Germinal center (tissue), 1 donor: Measurements from ENCODE around the gene MLH3.

Experiments used
- DNase-seq: peaks from one replicate; pipeline ENCODE4 v3.0.0; 2012; ENCODE audit warnings: mixed read lengths, low spot score

The MLH3 gene

DNA sequence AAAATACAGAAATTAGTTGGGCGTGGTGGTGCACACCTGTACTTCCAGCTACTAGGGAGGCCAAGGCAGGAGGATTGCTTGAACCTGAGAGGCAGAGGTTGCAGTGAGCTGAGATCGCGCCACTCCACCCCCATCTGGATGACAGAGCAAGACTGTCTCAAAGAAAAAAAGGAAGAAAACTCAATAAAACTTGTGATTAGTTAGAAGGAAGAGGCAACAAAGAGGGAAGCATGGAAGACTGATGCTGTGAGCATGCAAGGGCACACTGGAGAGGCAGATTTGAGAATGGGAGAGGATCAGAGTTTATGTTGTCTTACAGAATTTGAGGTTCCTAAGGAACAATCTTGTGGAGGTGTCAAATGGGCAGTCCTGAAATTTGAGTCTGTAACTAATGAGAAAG is 15.4 kb upstream of the MLH3 start:
- no peak for DNase-seq

DNA sequence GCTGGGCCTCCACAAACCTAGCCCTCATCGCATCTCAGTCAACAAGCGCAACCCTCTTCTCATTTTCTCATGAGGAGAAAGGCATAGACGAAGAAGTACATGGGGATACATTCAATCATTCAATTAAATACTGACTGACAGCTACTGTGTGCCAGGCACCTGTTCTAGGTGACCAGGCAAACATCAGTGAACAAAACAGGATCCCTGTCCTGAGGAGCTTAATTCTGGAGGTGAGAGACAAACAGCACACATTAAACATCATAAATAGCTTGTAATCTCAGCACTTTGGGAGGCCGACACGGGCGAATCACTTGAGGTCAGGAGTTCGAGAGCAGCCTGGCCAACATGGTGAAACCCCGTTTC is 12.9 kb upstream of the MLH3 start:
- no peak for DNase-seq

DNA sequence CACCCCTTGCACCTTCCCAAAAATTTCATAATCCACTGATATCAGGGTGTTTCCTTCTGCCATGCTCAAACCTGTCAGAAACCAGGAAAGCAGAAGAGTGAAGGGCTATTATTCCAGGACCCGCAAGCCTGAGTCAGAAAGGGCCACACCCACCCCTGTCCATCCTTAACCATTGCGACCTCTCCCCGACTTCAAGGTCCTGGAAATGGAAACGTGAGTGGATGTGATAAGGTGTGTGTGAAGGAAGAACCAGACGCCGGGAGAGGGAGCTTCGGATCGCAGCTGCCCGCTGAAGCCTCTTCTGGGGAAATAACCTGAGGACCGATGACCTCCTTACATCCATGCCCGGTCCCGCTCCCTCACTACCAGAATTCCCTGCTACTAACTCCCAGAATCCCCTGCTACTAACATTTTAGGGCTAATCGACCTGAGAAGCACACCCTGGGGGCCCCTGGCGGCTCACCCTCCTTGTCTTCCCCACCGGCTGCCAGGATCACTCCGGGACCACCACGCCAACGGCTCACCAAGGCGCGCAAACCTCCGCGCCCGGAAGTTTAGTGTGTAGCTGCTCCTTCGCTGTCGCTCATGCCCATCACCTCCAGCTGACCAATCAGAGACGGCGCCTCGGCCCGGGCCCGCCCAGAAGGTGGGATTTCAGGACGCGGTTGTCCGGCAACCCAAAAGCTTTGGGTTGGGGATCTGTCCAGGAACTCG is 12.4 kb upstream of the MLH3 start, which contains the start of gene ACYP1:
ACYP1 (minus strand) TSS at position 534 of the 714 bp plus-strand sequence; CDS start at position 63, 471 bp downstream.
- peak; percentile 94 for DNase-seq

DNA sequence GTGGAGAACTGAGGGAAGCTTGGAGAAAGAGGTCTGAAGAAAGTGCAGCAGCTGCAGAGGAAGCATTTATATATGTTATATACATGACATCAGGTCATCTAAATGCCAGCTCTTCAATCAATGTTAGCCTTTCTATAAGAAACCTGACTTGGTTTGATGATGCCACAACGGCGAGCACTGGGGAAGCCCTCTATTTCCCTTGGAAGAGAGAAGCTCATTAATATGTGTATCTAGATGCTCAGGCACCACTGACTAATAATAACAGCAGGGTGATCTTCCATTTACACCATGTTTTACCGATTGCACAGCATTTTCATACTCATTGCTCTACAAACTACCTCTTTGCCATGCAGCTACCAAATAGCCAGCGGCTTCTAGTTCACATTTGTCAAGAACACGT is 11.7 kb upstream of the MLH3 start:
- DNase-seq = no peak

DNA sequence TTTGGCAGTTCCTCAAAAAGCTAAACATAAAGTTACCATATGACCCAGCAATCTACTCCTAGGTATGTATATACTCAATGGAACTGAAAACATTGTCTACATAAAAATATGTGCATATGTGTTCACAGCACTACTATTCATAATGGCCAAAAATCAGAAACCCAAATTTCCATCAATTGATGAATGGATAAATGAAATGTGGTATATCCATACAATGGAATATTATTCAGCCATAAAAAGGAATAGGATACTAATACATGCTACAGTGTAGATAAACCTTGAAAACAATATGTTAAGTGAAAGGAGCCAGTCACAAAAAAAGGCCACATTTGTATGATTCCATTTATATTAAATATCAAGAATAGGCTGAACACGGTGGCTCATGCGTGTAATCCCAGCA is 9.2 kb upstream of the MLH3 start:
- DNase-seq = no peak

DNA sequence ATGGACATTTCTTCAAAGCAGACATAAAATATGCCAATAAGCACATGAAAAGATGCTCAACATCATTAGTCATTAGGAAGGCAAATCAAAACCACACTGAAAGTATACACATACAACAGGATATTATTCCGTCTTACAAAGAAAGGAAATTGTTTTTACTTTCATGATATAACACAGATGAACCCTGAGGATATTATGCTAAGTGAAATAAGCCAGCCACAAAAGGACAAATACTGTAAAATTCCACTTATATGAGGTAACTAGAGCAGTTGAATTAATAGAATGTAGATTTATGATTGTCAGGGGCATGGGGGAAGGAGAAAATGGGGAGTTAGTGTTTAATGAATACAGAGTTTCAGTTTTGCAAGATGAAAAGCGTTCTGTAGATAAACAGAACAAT is 8.4 kb upstream of the MLH3 start:
- DNase-seq = no peak

DNA sequence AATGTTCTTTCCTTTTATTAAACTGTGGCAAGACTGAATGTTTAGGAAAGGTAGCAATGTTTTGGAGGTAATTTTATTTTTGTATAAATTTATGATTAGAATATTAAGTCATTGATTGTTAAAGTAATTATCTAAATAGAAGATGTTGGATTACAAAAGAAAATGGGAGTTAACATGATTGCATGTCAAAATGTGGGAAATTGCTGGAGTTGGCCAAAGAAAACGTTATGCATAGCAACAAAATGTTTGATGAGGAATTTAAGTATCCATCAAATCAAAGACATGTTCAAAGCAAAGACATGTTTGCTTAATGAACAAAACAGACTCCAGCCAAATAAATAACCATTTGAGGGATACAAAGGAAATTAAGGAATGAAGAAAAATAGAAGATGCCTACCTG is 3.2 kb upstream of the MLH3 start:
- DNase-seq = no peak

DNA sequence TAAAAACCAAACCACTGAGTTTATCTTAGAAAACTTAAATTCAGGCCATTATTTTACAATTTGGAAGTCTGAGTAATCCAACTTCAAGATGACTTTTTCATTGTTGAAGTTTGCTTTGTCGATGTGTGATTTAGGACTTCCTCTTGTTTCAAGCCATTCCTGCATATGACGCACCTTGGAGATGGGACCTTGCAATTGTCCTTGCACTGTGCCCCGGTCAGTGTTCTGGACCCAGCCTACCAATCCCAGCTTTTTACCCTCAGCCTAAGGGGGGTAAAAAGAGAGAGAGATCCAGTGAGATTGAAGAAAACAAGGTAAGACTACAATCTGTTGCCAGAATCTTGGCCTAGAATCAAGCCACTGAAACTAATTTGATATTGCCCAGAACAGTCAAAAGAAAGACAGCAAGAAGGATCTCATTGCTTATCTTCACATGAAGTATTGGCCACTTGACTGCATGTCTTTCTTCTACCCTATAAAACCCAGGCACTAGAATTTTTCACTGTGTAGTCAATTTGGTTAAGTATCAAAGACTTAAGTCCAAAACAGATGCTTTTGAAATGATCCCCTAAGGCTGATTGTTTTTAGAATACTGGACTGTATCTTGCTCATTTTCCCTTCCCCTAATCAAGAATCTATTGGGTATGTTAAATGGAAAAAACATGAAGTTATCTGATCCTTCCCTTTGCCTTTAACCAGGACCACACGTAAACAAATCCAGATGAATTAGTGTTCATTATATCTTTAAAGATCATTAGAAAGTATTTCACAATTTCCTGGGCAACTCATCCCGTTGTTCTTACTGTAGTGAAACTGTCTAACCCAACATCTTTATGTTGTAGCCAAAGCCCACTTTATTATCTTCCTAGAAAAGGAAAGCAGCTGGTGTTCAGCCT is 2.4 kb upstream of the MLH3 start:
- DNase-seq = no peak

DNA sequence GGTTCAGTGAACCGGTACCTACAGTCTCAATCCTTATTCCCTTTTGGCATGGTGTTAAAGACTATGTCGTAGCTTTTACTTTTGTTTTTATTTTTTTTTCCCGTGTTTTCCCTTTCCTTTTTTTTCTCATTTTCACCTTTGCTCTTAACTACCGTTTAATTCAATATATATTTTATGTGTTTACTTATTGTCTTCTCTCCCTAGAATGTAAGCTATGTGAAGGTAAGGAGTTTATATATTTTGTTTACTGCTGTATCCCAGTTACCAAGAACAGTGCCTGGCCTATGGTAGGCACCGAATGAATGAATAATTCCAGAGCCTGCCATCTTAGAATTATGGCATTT is 261 bp upstream of the MLH3 start:
- no peak for DNase-seq

DNA sequence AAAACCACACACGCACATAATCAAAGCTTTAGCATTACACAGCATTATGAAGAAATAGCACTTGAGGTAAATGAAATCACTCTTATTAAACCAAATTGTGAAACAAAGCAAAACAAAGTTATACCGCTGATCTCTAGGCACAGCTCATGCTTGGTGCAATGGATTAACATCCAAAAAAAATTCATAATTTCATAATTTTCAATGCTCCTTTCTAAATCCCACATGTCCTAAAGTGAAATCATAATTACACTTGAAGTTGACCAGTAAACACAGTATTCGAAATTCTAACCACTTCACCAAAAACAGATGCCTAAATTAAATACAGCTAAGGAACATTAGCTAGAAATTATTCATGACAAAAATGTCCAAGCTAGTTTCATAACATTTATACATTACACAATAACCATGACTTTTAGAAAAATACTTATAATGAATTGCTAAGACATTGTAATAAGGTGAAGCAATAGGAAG is 1.5 kb downstream of the MLH3 start:
- no peak for DNase-seq

DNA sequence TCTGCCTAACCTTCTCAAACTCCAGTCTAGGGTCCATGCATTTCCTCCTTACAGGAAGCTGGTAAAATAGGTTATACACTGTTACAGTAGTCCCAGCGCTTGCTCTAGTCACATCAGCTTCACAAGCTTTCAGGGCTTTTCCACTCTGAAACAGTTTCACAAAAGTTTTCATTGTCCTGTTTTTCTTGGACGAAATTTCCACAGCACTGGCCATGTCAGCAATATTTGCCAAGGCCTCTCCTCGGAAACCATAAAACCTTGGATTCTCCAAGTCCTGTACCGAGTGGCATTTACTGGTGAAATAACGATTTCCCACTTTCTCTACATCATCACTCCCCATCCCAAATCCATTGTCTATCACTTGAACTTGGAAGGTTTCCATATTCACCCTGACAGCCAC is 2.1 kb downstream of the MLH3 start:
- no peak for DNase-seq

DNA sequence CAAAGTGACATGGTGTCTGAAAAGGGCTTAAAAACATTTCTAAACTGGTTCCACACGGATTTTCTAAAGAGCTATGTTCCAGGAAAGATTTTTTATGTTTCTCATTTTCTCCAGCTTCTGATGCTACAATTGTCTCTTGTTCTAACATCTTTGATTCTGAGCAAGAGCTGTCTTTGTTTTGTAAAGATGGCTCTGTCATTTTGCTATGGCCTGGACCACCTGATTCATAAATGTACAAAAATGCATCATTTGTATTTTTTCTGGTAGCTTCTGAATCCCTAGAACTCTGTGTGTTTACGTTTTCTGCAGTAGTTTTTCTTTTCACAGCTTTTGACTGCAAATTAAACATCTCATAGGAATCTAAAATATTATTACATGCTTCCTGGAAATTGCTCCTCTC is 3.2 kb downstream of the MLH3 start:
- no peak for DNase-seq

DNA sequence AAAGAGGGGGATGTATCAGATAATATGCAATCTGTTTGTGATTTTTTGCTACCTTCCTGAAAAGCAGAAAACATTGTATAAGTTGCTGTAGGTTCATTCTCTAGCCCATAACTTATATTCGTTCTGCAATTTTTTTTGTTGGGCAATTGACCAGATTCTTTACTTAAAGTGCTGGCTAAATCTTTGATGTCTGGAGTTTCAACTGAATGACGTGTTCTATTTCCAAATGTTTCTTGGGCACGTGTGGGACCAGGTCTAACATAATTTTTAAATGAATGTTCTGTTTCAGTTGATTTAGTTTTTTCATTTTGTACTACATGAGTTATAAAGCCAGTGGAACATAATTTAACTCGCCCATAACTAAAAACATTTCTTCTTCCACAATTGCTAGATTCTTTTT is 3.8 kb downstream of the MLH3 start:
- no peak for DNase-seq

DNA sequence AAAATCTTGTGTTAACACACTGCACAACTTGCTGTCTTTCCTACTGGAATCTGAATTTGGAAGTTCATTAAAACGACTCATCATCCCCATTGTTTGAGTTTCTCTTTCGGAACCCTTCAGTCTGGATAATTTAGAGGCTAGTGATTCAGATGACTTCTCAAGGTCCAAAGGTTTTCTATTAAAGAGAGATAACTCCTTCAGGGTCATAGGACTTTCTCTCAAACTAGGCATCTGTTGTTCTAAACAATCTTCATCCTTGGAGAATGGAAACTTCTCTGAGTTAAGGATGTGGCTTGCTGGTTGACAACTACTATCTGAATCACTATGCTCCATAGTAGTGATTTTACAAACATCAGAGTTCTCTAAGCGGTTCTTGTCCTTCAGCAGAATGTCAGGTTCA is 4.4 kb downstream of the MLH3 start:
- DNase-seq = no peak

DNA sequence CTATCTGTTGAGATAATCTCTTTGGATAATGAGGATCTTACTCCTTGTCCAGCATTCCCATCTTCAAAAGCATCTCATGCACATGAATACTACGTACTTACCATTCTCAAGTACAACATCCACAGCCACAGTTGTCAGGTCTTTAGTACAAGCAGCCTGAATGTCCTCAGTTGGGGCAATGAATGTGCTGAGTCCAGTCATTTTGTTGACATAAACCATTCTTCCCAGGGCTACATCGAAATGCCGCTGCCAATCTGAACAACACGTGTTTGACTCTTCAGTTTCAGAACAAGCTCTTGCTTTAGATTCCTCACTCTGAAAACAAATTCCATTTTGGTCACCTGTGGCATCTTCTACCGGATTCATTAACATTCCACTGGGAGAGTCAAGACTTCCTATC is 5.0 kb downstream of the MLH3 start:
- DNase-seq = no peak

DNA sequence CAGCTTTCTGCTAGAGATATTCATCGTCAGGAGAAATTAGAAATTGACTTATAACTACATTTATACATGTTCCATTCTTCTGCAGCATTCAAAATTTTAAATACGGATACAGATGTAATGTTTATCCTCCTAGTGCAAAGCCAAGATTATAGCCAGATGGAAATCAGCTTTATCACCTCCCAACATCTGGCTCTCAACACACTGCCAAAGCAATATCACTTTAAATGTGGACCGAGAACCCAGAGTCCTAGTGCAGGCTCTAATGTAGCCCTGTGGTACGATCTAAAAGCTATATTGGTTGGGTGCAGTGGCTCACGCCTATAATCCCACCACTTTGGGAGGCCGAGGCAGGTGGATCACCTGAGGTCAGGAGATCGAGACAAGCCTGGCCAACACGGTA is 6.5 kb downstream of the MLH3 start:
- no peak for DNase-seq

DNA sequence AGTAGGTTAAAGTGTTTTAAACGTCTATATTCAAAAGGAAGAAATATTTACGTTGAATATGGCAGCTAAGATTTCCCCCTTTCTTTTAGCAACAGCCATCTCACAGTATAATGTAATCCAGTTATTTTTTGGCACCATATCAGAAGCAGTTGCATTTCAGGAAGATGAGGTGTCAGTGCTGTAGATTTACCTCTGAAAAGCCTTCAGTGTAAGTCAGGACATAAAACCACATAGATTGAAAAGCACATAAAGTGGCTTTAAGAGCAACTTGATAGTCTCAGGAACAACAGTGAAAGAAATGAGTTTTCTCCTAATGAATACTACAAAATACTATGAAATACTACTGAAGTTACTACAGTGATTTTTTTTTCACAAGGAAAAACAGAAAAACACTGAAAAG is 6.9 kb downstream of the MLH3 start:
- no peak for DNase-seq

DNA sequence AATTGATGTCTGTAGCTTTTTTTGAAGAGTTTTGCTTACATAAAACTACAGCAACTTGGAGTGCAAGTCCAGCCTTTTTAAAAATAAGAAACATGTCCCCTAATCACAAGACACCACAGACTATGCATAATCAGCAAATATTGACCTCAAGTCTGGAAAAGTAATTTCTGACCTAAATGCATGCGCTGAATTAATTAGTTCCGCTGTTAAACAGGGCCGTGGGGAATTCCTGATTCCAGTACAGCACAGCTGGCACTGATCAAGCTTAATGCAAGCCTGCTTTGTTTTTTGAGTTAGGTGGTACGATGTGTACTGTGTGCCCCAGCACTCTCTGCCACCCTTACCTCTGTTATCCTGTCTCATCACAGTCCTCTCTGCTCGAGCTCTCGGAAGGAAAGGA is 9.2 kb downstream of the MLH3 start:
- no peak for DNase-seq

DNA sequence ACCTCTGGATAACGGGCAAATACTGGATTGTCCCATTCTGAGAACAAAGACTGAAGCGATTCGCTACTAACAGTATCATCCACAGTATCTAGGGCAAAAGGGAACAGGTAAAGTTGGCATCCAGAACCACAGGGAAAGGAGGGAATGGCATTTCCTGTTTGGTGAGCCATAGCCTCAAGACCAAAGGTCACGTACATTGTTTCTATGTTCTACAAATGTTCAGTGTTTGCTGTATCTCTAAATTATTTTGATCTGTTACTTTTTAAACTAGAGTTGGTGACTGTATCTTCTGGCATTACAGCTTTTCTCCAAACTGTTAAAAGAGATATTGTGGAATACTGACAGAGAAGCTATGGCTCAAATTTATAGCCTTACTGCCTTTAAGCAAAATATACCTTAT is 9.7 kb downstream of the MLH3 start:
- no peak for DNase-seq

DNA sequence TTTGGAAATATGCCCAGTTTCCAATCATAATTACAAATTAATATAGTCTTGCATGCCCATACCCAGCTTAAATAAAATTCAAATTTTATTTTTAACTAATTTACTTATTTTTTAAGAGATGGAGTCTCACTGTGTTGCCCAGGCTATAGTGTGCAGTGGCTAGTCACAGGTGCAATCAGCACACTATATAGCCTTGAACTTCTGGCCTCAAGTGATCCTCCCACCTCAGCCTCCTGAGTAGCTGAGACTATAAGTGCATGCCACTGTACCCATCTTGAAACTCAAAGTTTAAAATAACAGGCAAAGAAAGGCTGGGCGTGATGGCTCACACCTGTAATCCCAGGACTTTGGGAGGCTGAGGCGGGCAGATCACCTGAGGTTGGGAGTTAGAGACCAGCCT is 10.3 kb downstream of the MLH3 start:
- no peak for DNase-seq

DNA sequence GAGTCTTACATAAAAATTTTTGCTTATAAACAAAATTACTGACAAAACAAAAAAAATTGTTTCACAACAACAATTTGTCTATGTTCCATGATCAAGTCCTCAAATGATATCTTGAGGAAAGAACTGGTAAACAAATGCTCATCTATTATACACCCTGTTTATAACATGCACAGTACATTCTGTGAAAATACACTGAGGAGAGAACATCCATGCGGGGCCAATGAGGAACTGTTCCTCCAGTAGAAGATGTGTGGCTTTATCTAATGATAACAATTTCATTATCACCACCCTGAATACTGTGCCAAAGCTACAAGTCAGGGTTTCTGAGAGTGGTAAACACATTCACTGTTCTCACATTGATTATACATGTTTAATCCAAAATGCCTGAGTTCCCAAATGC is 10.8 kb downstream of the MLH3 start:
- no peak for DNase-seq

DNA sequence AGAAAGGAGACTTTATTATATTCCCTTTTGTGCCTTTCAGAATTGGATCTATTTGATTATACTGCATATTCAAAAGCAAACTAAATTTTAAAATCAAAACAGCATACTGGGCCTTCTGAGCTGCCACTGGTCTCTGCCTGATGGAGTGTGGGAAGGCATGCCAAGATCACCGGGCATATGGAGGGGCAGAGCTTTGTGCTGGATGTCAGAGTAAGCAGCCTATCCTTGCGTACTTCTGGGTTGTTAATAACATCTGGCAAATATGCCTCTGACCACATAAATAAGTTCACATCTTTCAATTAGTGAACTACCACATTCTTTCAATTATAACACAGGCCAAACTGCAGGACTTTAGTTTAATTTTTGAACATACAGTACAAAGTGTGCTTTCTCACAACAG is 18.3 kb downstream of the MLH3 start:
- DNase-seq = no peak

DNA sequence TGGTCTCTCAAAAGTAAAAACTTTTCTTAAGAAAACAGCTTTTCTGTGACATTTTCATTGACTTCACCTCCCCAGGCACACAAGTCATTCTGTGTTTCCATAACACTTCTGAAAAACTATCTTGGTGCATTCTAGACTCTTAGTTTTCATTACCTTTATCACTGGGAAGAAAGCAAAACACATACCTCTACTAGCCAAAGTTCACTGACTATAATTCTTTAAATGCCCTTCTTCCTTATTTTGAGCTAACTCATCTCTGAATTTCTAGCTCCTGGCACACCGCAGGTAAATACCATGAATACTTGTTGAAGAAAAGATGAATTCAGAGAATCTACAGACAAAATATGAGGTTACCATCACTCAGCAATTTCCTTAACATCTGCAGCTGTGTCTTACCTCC is 21.1 kb downstream of the MLH3 start:
- DNase-seq = no peak

DNA sequence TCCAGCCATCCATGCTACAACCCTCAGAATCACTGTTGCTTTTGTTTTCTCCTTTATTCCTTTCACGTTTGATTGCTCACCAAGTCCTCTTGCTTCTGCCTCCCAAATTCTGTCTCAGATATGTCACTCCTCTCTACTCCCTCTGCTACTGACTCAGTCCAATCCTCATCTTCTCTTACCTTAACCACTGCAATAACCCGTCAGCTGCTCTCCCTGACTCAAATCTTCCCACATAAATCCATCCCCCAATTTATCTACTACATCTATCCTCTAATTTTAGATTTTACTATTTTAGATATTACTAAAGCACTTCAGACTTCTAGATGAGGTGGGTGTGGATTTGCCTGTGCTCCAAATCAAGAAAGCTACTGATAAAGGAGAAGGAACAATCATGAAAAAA is 25.4 kb downstream of the MLH3 start:
- no peak for DNase-seq
